HG02763 (cell line): Measurements from ENCODE around the gene SOBP.
"Not testable (repeated sequence)": the region's sequence is repeated elsewhere in the genome, so short reads cannot be mapped to it uniquely, and the experiment has no call there.

ENCODE experiments used
- ATAC-seq: cut with Tn5 transposase; IDR thresholded peaks from one replicate; pipeline ENCODE4 v1.9.1; 2021; ENCODE audit warnings: mild to moderate bottlenecking, moderate library complexity; ENCODE audit not compliant: unreplicated experiment

SOBP gene

GRCh38 chr6:107520706-107521105 lies 30.8 kb downstream of the SOBP start:
- ATAC-seq: not testable (repeated sequence)

- ATAC-seq: no peak
Measured at GRCh38 chr6:107523054-107523791, 33.3 kb downstream of the SOBP start.

- ATAC-seq: no peak
Measured at GRCh38 chr6:107523794-107524193, 33.9 kb downstream of the SOBP start.

DNA sequence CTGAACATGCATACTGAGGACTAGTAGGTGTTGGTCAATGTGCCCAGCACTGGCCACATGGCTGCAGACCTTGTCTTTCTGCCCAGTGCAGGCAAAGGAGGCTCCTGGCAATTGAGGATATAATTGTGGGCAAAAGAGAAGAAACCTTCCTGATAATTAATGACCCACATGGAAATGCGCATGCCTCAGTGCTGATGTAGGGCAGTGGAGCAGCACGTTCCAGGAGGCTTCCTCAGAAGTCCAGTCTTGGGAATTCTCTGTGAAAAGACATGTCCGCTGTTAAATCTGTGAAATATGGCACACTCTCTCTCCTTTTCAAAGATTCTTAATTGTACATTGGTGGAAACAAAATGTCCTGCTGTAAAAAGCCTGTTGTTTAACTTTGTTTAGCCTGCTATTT lies 34.7 kb downstream of the SOBP start:
- no peak for ATAC-seq

DNA sequence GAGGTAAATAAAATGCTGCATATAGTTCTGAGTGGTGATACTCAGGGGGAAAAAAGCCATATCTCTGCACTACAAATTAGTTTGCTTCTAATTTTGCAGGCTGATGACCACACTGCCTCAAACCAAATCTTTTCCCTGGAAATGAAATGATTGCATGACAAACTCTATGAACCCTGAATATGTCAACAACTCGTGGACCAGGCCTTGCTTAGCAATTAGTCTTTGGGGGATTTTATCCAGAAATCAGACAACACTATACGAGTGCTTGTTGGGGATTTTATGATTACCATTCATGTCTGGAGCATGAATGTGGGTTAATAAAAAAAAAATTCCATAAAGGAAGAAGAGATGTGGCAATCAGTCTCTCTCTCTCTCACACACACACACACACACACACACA lies 42.0 kb downstream of the SOBP start:
- ATAC-seq: no peak

GRCh38 chr6:107532706-107533105 lies 42.8 kb downstream of the SOBP start:
- no peak for ATAC-seq

DNA sequence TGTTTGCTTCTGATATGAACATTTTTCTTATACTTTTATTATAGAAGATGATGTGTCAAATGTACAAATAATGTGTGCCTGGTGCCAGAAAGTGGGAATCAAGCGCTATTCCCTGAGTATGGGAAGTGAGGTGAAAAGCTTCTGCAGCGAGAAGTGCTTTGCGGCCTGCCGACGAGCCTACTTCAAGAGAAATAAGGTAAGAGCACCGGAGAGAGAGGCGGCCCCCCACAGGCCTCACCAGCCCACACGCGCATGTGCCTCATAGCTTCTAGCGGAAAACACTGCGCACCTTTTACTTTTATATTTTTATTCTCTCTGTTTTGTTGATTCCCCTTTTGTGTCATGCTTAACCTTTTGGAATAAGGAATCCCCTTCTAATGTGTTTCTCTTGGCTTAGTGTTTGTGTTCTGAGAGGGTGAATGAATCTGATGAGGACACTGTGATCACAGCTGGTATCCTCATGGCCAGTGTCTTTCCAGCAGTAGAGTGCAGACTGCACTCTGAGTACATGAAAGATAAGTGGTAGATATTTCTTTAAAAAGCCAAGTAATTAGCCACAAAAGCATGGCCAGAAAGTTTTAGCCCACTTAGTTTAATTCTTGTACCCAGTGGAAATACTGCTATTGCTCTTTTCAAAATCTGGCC lies 43.6 kb downstream of the SOBP start:
- ATAC-seq: no peak

DNA sequence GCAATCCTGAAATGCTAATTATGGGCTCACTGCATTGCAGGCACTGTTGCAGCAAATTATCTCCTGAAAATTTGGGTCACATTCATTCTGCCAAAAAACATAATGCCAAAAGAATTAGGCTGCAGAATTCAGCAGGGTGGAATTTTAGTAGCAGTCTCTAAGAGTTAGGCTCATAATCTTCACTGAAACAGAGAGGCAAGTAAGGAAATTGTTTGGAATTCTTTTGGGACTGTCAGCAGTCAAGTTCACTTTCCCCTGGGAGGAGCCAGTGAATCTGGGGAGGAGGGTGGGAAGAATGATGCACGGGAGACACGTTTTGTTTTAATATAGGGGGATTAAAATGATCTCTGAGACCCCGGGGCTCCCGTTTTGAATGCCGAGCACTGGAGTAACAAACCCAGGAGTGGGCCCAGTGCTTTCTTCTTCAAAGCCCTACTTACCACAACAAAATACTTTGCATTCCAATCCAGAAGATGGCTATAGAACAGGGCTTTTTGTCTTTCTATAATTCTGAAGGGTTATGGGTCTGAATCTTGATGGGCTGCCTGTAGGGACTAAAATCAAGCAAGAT lies 44.7 kb downstream of the SOBP start:
- no peak for ATAC-seq

DNA sequence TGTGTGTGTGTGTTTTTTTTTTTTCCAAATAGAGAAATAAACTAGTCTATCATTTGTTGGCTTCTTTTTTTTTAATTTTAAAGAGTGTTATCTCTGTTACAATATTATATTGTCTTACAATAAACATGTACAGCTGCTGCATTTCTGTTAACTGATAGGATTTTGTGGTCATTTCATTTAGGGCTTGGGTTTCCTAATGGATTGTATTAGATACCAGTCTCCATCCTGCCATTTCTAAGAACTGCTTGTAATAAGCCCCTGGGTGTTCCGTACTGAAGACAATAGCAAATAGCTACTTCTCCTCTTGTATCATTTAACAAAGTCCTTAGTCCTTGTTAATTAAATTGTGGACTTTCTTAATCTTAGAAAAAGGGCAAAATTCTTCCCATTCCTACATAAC lies 45.7 kb downstream of the SOBP start:
- no peak for ATAC-seq

GRCh38 chr6:107536180-107536961 lies 46.5 kb downstream of the SOBP start:
- no peak for ATAC-seq

GRCh38 chr6:107537559-107537958 lies 47.6 kb downstream of the SOBP start:
- ATAC-seq: no peak

- no peak for ATAC-seq
Measured at GRCh38 chr6:107538856-107539387, 49.0 kb downstream of the SOBP start.

GRCh38 chr6:107539409-107539808 lies 49.5 kb downstream of the SOBP start:
- ATAC-seq: no peak

DNA sequence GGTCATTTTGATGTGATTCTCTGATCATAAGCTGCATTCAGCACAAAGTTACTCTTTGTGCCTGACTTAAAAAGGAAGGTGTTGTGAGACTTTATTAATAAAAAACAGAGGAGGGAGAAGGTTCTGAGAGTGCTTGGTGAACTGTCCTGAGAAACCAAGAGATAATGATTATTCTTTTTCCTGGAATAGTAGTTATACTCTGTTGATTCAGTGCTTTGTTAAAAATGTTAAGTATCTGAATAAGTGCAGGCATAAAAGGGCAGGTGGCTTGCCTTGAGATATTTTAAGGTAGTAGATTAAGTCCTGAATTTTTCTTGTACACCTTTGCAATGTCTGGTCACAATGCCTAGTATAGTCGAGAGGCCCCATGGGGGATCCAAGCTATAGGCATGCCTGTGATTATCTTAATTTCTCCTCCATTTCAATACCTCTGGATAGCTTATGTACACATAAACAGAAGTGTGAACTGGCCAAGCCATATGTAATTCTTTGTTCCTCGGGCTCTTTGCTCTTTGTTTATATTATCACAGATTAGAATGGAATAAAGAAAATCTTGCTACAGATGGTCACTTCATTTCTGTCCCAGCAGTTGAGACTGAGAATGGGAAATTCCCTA lies 50.0 kb downstream of the SOBP start:
- no peak for ATAC-seq

- no peak for ATAC-seq
Measured at GRCh38 chr6:107540465-107540857, 50.5 kb downstream of the SOBP start.

GRCh38 chr6:107542192-107542668 lies 52.3 kb downstream of the SOBP start:
- ATAC-seq: no peak

GRCh38 chr6:107543088-107543487 lies 53.2 kb downstream of the SOBP start:
- no peak for ATAC-seq

DNA sequence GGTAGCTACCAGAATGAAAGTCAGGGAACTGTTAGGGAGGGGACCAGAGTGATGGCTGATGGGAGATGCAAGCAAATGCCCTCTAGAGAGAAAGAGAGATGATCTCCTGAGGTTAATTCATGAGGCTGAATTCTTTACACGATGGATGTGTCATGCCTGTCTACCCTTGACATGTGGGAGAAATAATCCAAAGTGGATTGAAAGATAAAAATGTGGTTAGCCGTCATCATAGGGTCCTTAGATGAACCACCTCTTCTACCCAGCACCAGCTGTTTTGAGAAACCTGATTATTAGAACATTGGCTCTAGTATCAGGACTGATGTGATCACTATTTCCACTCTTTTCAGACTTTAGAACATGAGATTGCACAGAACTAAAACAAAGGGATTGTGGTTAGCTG lies 53.6 kb downstream of the SOBP start:
- ATAC-seq: no peak

DNA sequence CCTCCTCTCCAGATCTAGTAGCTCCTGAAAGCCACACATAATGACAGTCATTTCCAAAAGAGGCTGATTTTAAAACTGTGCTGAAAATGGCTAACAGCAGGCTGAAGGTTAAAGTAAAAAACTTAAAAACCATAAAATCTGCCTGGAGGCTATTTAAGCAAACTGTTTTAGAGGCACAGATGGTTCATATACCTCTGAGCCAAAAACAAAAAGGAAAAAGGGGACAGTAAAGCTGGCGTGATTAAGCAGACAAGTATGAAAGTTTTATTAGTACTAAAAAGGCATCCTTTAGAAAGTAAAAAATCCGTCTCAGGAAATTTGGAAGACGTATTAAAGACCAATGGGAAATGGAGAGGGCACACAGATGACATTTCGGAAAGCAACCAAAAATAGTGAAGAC lies 55.8 kb downstream of the SOBP start:
- no peak for ATAC-seq

DNA sequence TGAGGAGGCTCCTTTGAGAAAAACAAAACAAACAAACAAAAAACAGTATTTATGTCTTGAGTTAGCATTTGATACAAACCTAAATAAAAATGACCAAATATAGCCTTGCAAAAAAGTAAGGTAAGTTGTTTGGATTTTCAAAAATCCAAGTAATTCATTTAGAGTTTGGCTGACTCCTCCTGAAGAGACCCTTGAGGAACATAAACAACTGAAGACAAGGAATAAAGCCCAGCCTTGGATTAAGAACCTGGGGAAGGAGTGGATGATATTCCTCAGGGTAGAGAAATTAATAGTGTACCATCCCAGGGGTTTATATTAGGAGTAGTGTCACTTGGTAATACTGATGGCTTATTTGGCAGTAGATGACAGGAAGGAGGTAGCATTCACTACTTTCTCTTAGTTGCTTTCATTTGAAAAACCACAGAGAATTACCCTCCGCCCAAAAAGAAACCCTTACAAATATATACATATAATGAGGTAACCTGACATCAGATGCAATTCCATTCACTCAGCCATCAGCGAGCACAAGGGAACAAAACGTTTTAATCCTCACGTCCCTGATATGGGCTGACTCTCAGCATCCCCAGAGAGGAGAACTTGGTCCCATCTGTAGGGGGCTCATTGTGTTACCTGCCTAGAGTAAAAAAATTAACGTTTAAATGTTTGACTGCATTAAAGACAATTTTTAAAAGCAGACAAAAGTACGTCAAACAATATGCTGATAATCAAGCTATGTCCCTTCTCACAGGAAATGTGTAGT lies 57.0 kb downstream of the SOBP start:
- ATAC-seq: no peak
